ENCODE measurements around the gene CATSPERE.

Gene CATSPERE

GRCh38 chr1:244645414-244645813 is 184.3 kb downstream of the CATSPERE start:
- POLR2A ChIA-PET, result no interaction called here
- DNase-seq (ENCODE audit: extremely low spot score), result no peak
- CTCF ChIA-PET, result no interaction called here
- TF ChIP-seq PKNOX1 (IDR thresholded peaks at IDR 0.05) (no peak), NFRKB (IDR thresholded peaks at IDR 0.05) (no peak), TARDBP (IDR thresholded peaks at IDR 0.05) (no peak), ELF4 (IDR thresholded peaks at IDR 0.05) (no peak), FOXK2 (IDR thresholded peaks at IDR 0.05) (no peak), BHLHE40 (IDR thresholded peaks at IDR 0.05; ENCODE audit: borderline replicate concordance) (no peak), ARNT (IDR thresholded peaks at IDR 0.05) (no peak), SP1 (IDR thresholded peaks at IDR 0.05) (no peak), FOXM1 (IDR thresholded peaks at IDR 0.05; ENCODE audit: borderline replicate concordance) (no peak), CTBP1 (IDR thresholded peaks at IDR 0.05; ENCODE audit: borderline replicate concordance) (no peak), L3MBTL2 (conservative IDR thresholded peaks at IDR 0.05) (no peak), HDGF (IDR thresholded peaks at IDR 0.05; ENCODE audit: borderline replicate concordance) (no peak), SUZ12 (IDR thresholded peaks at IDR 0.05) (no peak), FOXA1 (IDR thresholded peaks at IDR 0.05) (no peak), LEF1 (IDR thresholded peaks at IDR 0.05; ENCODE audit: borderline replicate concordance) (no peak)

- no peak for TF ChIP-seq LEF1 (IDR thresholded peaks at IDR 0.05; ENCODE audit: borderline replicate concordance)
- TF ChIP-seq SP1 (IDR thresholded peaks at IDR 0.05), result no peak
- TF ChIP-seq ARNT (IDR thresholded peaks at IDR 0.05), result no peak
- no peak for TF ChIP-seq FOXM1 (IDR thresholded peaks at IDR 0.05; ENCODE audit: borderline replicate concordance)
- no peak for TF ChIP-seq FOXA1 (IDR thresholded peaks at IDR 0.05)
- no peak for TF ChIP-seq NFRKB (IDR thresholded peaks at IDR 0.05)
- TF ChIP-seq TARDBP (IDR thresholded peaks at IDR 0.05), result no peak
- no peak for TF ChIP-seq BHLHE40 (IDR thresholded peaks at IDR 0.05; ENCODE audit: borderline replicate concordance)
- no peak for TF ChIP-seq HDGF (IDR thresholded peaks at IDR 0.05; ENCODE audit: borderline replicate concordance)
- no peak for TF ChIP-seq SUZ12 (IDR thresholded peaks at IDR 0.05)
- no peak for TF ChIP-seq ELF4 (IDR thresholded peaks at IDR 0.05)
- TF ChIP-seq L3MBTL2 (conservative IDR thresholded peaks at IDR 0.05), result no peak
- TF ChIP-seq FOXK2 (IDR thresholded peaks at IDR 0.05), result no peak
- no peak for TF ChIP-seq ZNF384 (IDR thresholded peaks at IDR 0.05)
- TF ChIP-seq CTBP1 (IDR thresholded peaks at IDR 0.05; ENCODE audit: borderline replicate concordance), result no peak
- TF ChIP-seq PKNOX1 (IDR thresholded peaks at IDR 0.05), result no peak
Measured at GRCh38 chr1:244645890-244646289, 184.8 kb downstream of the CATSPERE start.

GRCh38 chr1:244647819-244648218 is 186.7 kb downstream of the CATSPERE start:
- TF ChIP-seq ZNF384 (IDR thresholded peaks at IDR 0.05) (no peak), ARNT (IDR thresholded peaks at IDR 0.05) (no peak)
- no peak for DNase-seq (ENCODE audit: extremely low spot score)
- POLR2A ChIA-PET, result no interaction called here
- CTCF ChIA-PET, result no interaction called here

More at GRCh38 chr1:244645890-244646289, 184.8 kb downstream of the CATSPERE start:
- no peak for DNase-seq (ENCODE audit: extremely low spot score)
- POLR2A ChIA-PET, result no interaction called here
- CTCF ChIA-PET, result no interaction called here

GRCh38 chr1:244651956-244652622 is 191.0 kb downstream of the CATSPERE start:
- TF ChIP-seq ARNT (IDR thresholded peaks at IDR 0.05) (no peak), L3MBTL2 (conservative IDR thresholded peaks at IDR 0.05) (peak; percentile 77; the same call in 1 of the 2 replicates)
- ChIA-PET POLR2A (interaction anchor here (0.8 to 2.4 kb wide), 11 partner anchors 9 to 212 kb away, joined by 3 to 14 read pairs (median 5); partner anchors contain the start of genes CATSPERE and HNRNPU), CTCF (interaction anchor here (0.9 kb wide), 1 partner anchor 48 kb away, joined by 3 read pairs; no protein-coding TSS in a partner anchor)
- DNase-seq (ENCODE audit: extremely low spot score), result no peak

GRCh38 chr1:244652623-244653438 is 191.8 kb downstream of the CATSPERE start, which contains the start of gene DESI2:
DESI2 (plus strand) TSS chr1:244653126; CDS start chr1:244653314, 188 bp downstream.
- ChIA-PET CTCF (interaction anchor here (0.7 to 0.9 kb wide), 3 partner anchors 49 to 144 kb away, joined by 3 read pairs; no protein-coding TSS in a partner anchor), POLR2A (interaction anchor here (0.8 to 2.4 kb wide), 12 partner anchors 10 to 211 kb away, joined by 3 to 14 read pairs (median 6); partner anchors contain the start of genes CATSPERE and HNRNPU)
- TF ChIP-seq ARNT (IDR thresholded peaks at IDR 0.05) (0 out of 2 replicates have a peak, but pooled peaks have one; percentile 41), PKNOX1 (IDR thresholded peaks at IDR 0.05) (no peak), ZNF384 (IDR thresholded peaks at IDR 0.05) (no peak), LEF1 (IDR thresholded peaks at IDR 0.05; ENCODE audit: borderline replicate concordance) (peak; percentile 70; the same call in 1 of the 2 replicates), FOXM1 (IDR thresholded peaks at IDR 0.05; ENCODE audit: borderline replicate concordance) (peak; percentile 54; the same call in 1 of the 2 replicates), ELF4 (IDR thresholded peaks at IDR 0.05) (peak; percentile 46; the same call in 1 of the 2 replicates), HDGF (IDR thresholded peaks at IDR 0.05; ENCODE audit: borderline replicate concordance) (peak; percentile 98; the same call in 1 of the 2 replicates)
- DNase-seq (ENCODE audit: extremely low spot score), result peak; percentile 99

Measured in HEK293T (cell line).